SK-N-MC (cell line): ENCODE data around the gene FAM185A.

Source experiments
- DNase-seq: peaks from one replicate; pipeline ENCODE4 v3.0.0-alpha.2; 2011; ENCODE audit warnings: low read depth, low spot score
- H3K27ac ChIP-seq: fragments of 200-600 bp; sonication (generic); 2 replicates; pipeline ENCODE4 v1.5.1; 2016; ENCODE audit warnings: mixed run types
- H3K36me3 ChIP-seq: fragments of 200-600 bp; sonication (generic); 2 replicates; pipeline ENCODE4 v1.6.1; 2017; ENCODE audit warnings: antibody characterized with exemption, low read length, mixed read lengths; ENCODE audit not compliant: insufficient read depth
- H3K4me3 ChIP-seq: fragments of 200-600 bp; sonication (generic); 2 replicates; pipeline ENCODE4 v1.5.1; 2016
- H3K9ac ChIP-seq: fragments of 200-600 bp; sonication (generic); 2 replicates; pipeline ENCODE4 v1.8.0; 2017; ENCODE audit warnings: mixed run types, mixed read lengths; ENCODE audit not compliant: insufficient read length
- H3K9me3 ChIP-seq: fragments of 200-600 bp; sonication (generic); 2 replicates; pipeline ENCODE4 v1.6.1; 2017; ENCODE audit warnings: low read depth, mild to moderate bottlenecking, antibody characterized with exemption, low read length, moderate library complexity, mixed read lengths
- EZH2 ChIP-seq: fragments of 200-600 bp; sonication (generic); IDR thresholded peaks from one replicate; pipeline ENCODE4 v1.6.1; 2017; ENCODE audit warnings: antibody characterized with exemption
- FOXP2 ChIP-seq: optimal IDR thresholded peaks from 2 replicates; pipeline ENCODE3; 2011; ENCODE audit warnings: mild to moderate bottlenecking, moderate library complexity; ENCODE audit not compliant: insufficient read depth; ENCODE audit errors: extremely low read length, control extremely low read depth
- POLR2AphosphoS5 ChIP-seq: IDR thresholded peaks from 2 replicates; pipeline ENCODE4 v1.6.1; 2012; ENCODE audit warnings: mild to moderate bottlenecking, low read depth, low read length, borderline replicate concordance

Gene FAM185A

DNA sequence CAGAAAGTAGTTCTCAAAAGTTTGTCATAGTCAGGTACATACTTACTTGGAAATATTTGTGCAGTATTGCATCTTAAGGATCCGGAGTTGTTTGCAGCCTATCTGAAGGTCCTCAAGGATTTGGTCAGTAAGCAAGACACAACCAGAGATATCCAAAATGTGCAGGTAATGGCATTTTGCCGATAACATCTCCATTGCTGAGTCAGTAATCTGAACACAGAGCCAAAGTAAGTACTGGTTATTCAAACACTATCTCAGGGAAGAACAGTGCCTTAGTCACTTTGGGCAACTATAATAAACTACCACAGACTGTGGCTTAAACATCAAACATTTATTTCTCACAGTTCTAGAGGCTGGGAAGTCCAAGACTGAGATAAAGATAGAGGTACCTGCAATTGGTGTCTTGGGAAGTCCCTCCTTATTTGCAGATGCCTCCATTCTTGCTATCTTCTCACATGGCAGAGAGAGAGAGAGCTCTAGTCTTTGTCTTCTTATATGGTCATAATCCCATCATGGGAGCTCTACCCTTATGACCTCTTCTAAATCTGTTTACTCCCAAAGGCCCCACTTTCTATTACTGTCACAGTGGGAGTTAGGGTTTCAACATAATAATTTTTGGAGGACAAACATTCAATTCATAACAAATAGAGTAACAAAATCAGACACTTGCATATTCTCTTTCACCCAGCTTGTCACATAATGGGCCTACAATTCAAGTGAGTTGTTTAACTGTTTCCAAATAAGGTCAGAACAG, 73.4 kb downstream of the FAM185A start:
- H3K36me3 ChIP-seq, result peaks cover 11% of the 10 kb centered on the region
- no peaks in the 10 kb centered on the region for H3K9me3 ChIP-seq
- no peak overlapping the region for H3K9ac ChIP-seq
- TF ChIP-seq FOXP2, result no peak
- TF ChIP-seq POLR2AphosphoS5, result no peak
- TF ChIP-seq EZH2, result no peak
- no peak overlapping the region for H3K27ac ChIP-seq
- H3K4me3 ChIP-seq, result no peak overlapping the region
- no peak for DNase-seq

DNA sequence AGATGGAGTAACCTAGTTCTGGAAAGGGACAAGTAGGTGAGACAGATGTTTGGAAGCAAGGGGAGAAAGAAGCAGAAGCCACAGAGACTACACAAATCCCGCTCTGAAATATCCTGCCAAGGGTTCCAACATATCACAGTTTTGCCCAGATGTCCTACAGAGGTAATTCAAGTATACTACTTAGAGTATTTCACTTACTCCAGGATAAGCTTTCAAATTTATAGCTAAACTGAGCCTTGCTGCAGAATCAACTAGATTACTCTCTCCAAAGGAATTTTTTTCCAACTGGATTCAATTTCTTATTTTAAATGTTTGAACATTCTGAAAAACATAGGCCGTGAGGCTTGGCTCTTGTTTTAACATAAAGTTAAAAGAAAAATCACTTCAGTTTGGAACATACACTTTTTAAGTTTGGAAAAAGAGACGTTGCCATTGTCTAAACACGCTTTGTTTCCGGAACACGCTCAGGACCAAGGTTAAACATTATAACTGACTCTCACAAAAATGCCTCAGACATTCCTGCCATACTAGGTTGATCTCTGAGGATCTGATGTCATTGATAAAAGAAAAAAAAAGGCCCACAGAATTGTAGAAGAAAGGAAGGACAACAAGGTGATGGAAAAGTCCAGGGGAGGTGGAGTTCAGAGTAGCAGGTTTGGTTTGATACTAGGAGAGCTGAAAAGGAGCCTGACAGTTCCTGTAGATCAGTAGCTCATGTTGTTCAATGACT, 74.8 kb downstream of the FAM185A start:
- TF ChIP-seq EZH2 (no peak), FOXP2 (no peak), POLR2AphosphoS5 (no peak)
- Histone ChIP-seq H3K4me3 (no peak overlapping the region), H3K9me3 (no peaks in the 10 kb centered on the region), H3K36me3 (peaks cover 14% of the 10 kb centered on the region), H3K27ac (no peak overlapping the region), H3K9ac (no peak overlapping the region)
- DNase-seq, result no peak

DNA sequence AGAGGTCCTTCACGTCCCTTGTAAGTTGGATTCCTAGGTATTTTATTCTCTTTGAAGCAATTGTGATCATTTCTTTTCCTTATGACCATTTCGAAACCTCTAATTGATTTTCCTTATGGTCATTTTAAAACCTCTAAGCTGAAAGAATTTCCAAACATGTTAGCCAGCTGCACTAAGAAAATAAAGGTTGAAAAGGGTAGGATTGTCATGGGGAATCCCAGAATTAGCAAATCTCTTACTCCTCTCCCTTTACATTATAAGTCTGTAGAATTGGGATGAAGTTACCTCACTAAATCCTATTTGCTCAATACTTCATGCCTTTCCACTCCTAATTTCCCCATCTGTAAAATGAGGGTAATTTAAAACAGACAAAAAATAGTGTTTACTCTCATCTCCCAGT, 79.5 kb downstream of the FAM185A start:
- TF ChIP-seq EZH2, result no peak
- TF ChIP-seq FOXP2, result no peak
- TF ChIP-seq POLR2AphosphoS5, result no peak
- H3K36me3 ChIP-seq, result peaks cover 7% of the 10 kb centered on the region

DNA sequence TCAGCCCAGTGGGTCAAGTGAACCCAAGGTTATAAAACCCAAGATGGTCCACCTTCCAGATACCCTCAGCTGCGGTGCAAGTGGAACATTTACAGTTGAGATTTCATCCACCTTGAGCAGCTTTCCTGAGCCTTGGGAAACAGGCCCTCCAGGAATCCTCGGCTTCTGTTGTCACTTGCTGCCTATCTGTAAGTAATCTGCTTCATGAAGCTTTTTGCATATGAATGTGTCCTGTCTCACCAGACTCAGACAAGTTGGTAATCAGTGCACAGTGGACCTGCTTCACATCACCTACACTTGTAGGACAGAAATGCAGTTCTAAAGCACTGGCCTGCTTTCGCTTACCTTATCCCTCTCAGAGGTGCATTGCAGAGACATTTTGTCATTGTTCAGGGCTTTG, 80.3 kb downstream of the FAM185A start:
- H3K9me3 ChIP-seq, result no peaks in the 10 kb centered on the region
- no peak overlapping the region for H3K4me3 ChIP-seq
- no peak overlapping the region; the same call in 1 of the 2 replicates for H3K27ac ChIP-seq
- H3K36me3 ChIP-seq, result peaks cover 7% of the 10 kb centered on the region
- H3K9ac ChIP-seq, result no peak overlapping the region
- TF ChIP-seq POLR2AphosphoS5, result no peak
- TF ChIP-seq EZH2, result no peak
- no peak for TF ChIP-seq FOXP2
- no peak for DNase-seq

More for the DNA sequence above, 79.5 kb downstream of the FAM185A start:
- DNase-seq, result no peak
- Histone ChIP-seq H3K4me3 (no peak overlapping the region), H3K9ac (no peak overlapping the region), H3K27ac (no peak overlapping the region), H3K9me3 (no peaks in the 10 kb centered on the region)

DNA sequence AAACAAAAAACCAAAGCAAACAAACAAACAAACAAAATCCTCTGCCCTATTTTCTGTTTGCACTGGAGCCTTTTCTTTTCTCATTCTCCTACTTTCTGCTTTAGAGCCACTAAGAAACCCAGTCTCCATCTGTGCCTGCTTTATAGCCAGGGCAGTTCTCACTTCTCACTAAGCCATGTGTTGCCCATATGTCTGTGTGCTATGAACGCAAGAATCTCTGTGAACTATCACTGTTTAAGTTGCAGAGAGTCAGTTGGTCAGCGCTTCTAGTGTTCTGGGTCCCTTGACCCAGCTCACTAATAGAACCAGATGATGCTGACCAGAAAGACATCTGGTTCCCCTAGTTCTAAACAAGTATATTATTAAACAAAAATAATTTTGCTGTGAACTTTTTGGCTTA, 81.4 kb downstream of the FAM185A start:
- peak overlapping the region; percentile 66 for H3K27ac ChIP-seq
- H3K9ac ChIP-seq, result no peak overlapping the region
- no peak overlapping the region for H3K4me3 ChIP-seq
- TF ChIP-seq EZH2 (no peak), FOXP2 (no peak), POLR2AphosphoS5 (no peak)
- peaks cover 7% of the 10 kb centered on the region for H3K36me3 ChIP-seq
- no peaks in the 10 kb centered on the region for H3K9me3 ChIP-seq
- DNase-seq, result no peak

DNA sequence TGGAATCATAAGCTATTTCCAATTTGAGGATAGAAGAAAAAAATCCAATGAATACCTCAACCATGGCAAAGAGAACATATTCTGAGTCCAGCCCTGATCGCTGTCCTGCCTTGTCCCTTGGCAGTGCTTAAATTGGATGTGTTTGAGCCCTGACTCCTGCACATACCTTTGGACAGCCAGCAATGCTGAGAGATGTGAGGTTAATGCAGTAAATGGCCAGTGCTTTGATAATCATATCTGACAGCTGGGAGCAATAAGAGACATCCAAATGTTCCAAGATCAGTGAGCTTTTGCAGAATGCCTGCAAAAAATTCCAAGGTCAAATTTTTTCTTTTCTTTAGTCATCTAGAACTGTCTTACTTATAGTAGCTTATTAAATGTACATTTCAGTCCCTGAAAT, 83.9 kb downstream of the FAM185A start:
- H3K4me3 ChIP-seq, result no peak overlapping the region; the same call in 1 of the 2 replicates
- peak overlapping the region; percentile 99 for H3K27ac ChIP-seq
- no peak for DNase-seq
- H3K9ac ChIP-seq, result no peak overlapping the region
- no peaks in the 10 kb centered on the region for H3K9me3 ChIP-seq
- no peaks in the 10 kb centered on the region; the same call in 1 of the 2 replicates for H3K36me3 ChIP-seq
- no peak for TF ChIP-seq FOXP2
- no peak for TF ChIP-seq EZH2
- TF ChIP-seq POLR2AphosphoS5, result no peak

DNA sequence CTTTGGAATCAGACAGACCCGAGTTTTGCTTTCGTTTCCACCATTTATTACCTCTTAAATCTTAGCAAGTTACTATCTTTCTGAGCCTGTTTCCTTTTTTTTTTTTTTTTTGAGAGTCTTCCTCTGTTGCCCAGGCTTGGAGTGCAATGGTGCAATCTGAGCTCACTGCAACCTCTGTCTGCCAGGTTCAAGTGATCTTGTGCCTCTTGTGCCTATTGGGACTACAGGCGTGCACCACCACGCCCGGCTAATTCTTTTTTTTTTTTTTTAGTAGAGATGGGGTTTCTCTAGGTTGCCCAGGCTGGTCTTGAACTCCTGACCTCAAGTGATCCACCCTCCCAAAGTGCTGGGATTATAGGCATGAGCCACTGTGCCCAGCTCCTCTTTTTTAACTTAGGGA, 84.5 kb downstream of the FAM185A start:
- Histone ChIP-seq H3K9me3 (no peaks in the 10 kb centered on the region), H3K4me3 (peak overlapping the region; percentile 6; the same call in 1 of the 2 replicates), H3K36me3 (no peaks in the 10 kb centered on the region), H3K27ac (peak overlapping the region; percentile 99), H3K9ac (peak overlapping the region; percentile 1)
- no peak for DNase-seq
- TF ChIP-seq FOXP2, result no peak
- TF ChIP-seq EZH2, result no peak
- TF ChIP-seq POLR2AphosphoS5, result no peak

DNA sequence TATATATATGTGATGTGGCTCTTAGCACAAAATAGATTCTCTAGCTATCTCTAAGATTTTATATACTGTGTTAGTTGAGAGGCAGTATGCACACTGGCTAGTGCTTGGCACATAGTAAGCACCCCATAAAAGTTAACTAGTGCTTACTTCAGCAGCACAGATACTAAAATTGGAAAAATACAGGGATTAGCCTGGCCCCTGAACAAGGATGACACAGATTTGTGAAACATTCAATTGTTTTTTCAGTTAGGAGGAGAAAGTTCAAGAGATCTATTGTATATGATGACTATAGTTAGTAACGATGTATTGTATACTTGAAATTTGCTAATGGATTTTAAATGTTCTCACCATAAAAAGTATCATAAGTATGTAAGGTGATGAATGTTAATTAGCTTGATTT, 85.7 kb downstream of the FAM185A start:
- H3K9ac ChIP-seq, result peak overlapping the region; percentile 73
- H3K9me3 ChIP-seq, result no peaks in the 10 kb centered on the region
- TF ChIP-seq POLR2AphosphoS5 (peak; percentile 4; the same call in 1 of the 2 replicates), FOXP2 (no peak), EZH2 (no peak)
- no peak overlapping the region for H3K4me3 ChIP-seq
- peak overlapping the region; percentile 99 for H3K27ac ChIP-seq
- H3K36me3 ChIP-seq, result no peaks in the 10 kb centered on the region
- DNase-seq, result no peak

DNA sequence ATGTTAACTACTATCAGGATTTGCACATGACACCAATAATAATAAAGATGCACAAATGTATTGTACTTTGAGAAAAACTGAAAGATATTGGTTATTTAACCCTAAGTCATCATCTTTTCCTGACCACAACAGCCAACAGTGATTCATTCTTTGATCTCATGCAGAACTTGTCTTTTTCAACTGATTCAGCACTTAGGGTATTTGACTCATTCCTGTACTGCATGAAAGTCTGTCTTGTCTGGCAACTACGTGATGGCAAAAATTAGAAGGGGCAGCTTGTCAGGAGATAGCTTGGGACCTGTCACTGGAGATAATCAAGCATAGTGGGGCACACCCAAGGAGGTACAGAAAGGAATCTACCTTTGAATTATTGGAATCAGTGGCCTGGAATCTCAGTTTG, 86.2 kb downstream of the FAM185A start:
- no peaks in the 10 kb centered on the region for H3K9me3 ChIP-seq
- TF ChIP-seq FOXP2 (no peak), POLR2AphosphoS5 (no peak), EZH2 (no peak)
- DNase-seq, result no peak
- peak overlapping the region; percentile 28 for H3K9ac ChIP-seq
- peak overlapping the region; percentile 99 for H3K27ac ChIP-seq
- H3K36me3 ChIP-seq, result no peaks in the 10 kb centered on the region
- peak overlapping the region; percentile 31; the same call in 1 of the 2 replicates for H3K4me3 ChIP-seq
